Measurements from ENCODE around the gene RGS7.

DNA sequence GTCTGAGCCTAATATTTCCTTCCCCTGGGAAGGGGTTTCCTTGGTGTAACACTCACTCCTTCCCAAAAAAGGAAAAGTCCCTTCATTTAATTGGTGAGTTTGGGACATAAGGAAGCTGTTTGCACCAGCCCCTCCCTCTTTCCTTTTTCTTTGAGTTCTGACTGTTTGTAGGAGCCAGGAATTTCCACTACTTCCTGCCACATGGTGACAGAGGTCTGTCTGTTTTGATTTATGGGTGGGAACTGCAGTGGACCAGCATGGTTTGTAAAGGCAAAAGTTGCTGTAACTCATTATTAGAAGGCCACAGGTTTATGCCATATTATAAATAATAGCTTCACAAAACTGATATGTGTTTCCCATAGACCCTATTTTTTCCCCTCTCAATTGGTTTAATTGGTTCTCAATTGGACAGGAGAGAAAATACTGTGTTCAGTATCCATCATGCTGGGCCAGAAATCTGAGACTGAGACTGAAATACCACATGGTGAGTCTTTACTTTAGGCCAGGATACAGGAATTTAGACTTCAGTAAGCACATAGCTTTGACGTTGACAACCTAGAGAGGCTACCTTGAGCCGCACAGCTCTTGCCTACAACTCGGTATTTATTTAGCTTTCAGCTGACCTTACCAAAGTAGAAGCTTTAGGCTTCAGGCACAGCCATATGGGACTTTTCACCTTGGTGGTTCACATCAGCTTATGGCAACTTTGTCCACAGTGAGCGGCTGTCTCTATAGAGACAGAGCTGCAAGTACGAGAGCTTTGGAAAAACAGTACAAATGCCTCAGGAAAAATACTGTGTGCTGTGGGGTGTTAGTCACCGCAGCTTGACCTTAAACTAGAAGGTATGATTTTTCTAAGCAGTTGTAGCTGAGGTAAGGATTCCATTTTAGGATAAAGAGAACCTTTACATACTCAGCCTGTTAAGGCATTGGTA is 40.0 kb upstream of the RGS7 start:
- TF ChIP-seq CTCF (conservative IDR thresholded peaks at IDR 0.05; ENCODE audit: low read length): no peak
- TF ChIP-seq EZH2phosphoT487 (IDR thresholded peaks at IDR 0.05; ENCODE audit: borderline replicate concordance): no peak
